H1 (cell line): ENCODE data around the gene DBX1. TPM values are rescaled to one million over a fixed set of nuclear protein-coding genes. Genes with fewer than 3 reads are reported as not detected.

Source experiments
- CTCF ChIA-PET: fragments of 300-600 bp; sonication (Branson Sonifier 250); formaldehyde crosslinking; loops from one replicate; lab custom pipeline; 2021; ENCODE audit not compliant: partially characterized antibody; lab: Charles Lee
- POLR2A ChIA-PET: fragments of 300-600 bp; sonication (Branson Sonifier 250); formaldehyde crosslinking; loops from one replicate; lab custom pipeline; 2021; ENCODE audit warnings: inconsistent platforms; ENCODE audit not compliant: partially characterized antibody; lab: Charles Lee
- DNase-seq, 2 experiments: peaks; one replicate each; pipeline versions ENCODE4 v3.0.0 to v3.0.0-alpha.2; 2010 to 2022; ENCODE audit warnings: low spot score in 2 of 2, low read depth in 1 of 2, mixed read lengths in 1 of 2
- FAIRE-seq: peaks from 2 replicates; lab custom pipeline; 2011; peaks lifted over from hg19 to GRCh38; lab: Jason Lieb, UNC
- H2AFZ ChIP-seq: 2 replicates; pipeline ENCODE4 v1.8.1; 2012; ENCODE audit warnings: low read length, inconsistent platforms
- H2AK5ac ChIP-seq: 2 replicates; pipeline ENCODE4 v1.6.1; 2013; ENCODE audit warnings: low read depth, low read length
- H2BK120ac ChIP-seq: replicated peaks from 2 replicates; pipeline ENCODE3; 2013; ENCODE audit warnings: low read depth, low read length, inconsistent platforms
- H2BK12ac ChIP-seq: 2 replicates; pipeline ENCODE4 v1.6.1; 2013; ENCODE audit warnings: low read depth, low read length
- H2BK15ac ChIP-seq: 2 replicates; pipeline ENCODE4 v1.6.1; 2013; ENCODE audit warnings: low read length
- H2BK20ac ChIP-seq: 2 replicates; pipeline ENCODE4 v1.6.1; 2013; ENCODE audit warnings: low read length
- H2BK5ac ChIP-seq: 2 replicates; pipeline ENCODE4 v1.6.1; 2013; ENCODE audit warnings: low read depth, low read length
- H3K14ac ChIP-seq: 2 replicates; pipeline ENCODE4 v1.6.1; 2013; ENCODE audit warnings: inconsistent platforms; ENCODE audit not compliant: insufficient read length
- H3K18ac ChIP-seq: 2 replicates; pipeline ENCODE4 v1.6.1; 2013; ENCODE audit warnings: low read length; ENCODE audit errors: extremely low read depth
- H3K23ac ChIP-seq: 2 replicates; pipeline ENCODE4 v1.6.1; 2013; ENCODE audit warnings: inconsistent platforms; ENCODE audit not compliant: insufficient read length
- H3K23me2 ChIP-seq: 2 replicates; pipeline ENCODE4 v1.6.1; 2013; ENCODE audit warnings: low read depth, low read length
- H3K27ac ChIP-seq: 2 replicates; pipeline ENCODE4 v1.6.1; 2011; ENCODE audit warnings: low read depth, low read length, inconsistent platforms
- H3K27me3 ChIP-seq, 4 experiments: replicated peaks in 1 of 4; 1 replicate in 1 of 4; 2 replicates in 3 of 4; pipeline versions ENCODE4 v1.6.1 to v1.8.1; 2011 to 2013; ENCODE audit warnings: low read length in 3 of 4, mild to moderate bottlenecking in 3 of 4, inconsistent platforms in 2 of 4, mixed read lengths in 2 of 4, moderate library complexity in 1 of 4; ENCODE audit not compliant: control insufficient read depth in 3 of 4, insufficient read depth in 3 of 4; ENCODE audit errors: extremely low read depth in 1 of 4
- H3K36me3 ChIP-seq, 4 experiments: 2 replicates each; pipeline versions ENCODE4 v1.6.1 to v1.8.1; 2011 to 2013; ENCODE audit warnings: mild to moderate bottlenecking in 4 of 4, low read length in 3 of 4, moderate library complexity in 2 of 4, control low read depth in 1 of 4, inconsistent platforms in 1 of 4; ENCODE audit not compliant: insufficient read depth in 4 of 4, control insufficient read depth in 2 of 4
- H3K4ac ChIP-seq: replicated peaks from 2 replicates; pipeline ENCODE3; 2013; ENCODE audit warnings: low read length, low read depth, mixed read lengths, inconsistent platforms; ENCODE audit not compliant: insufficient read length
- H3K4me1 ChIP-seq, 4 experiments: replicated peaks in 1 of 4; 1 replicate in 1 of 4; 2 replicates in 3 of 4; pipeline versions ENCODE4 v1.6.1 to v1.8.1; 2011 to 2013; ENCODE audit warnings: low read length in 3 of 4, inconsistent platforms in 2 of 4, mixed read lengths in 1 of 4; ENCODE audit not compliant: insufficient read depth in 4 of 4, control insufficient read depth in 3 of 4
- H3K4me2 ChIP-seq, 2 experiments: 2 replicates each; pipeline versions ENCODE4 v1.6.1 to v1.8.1; 2011 to 2013; ENCODE audit warnings: low read depth in 2 of 2, low read length in 2 of 2, control low read depth in 1 of 2, inconsistent platforms in 1 of 2, mild to moderate bottlenecking in 1 of 2; ENCODE audit not compliant: insufficient read depth in 1 of 2
- H3K4me3 ChIP-seq, 4 experiments: fragments of 200-600, 300-600 bp in 1 of 4; sonication (generic), shearing (Covaris generic), sonication (Bioruptor Twin) in 1 of 4; 2 replicates each; pipeline versions ENCODE4 v1.5.1 to v1.8.1; 2011 to 2016; ENCODE audit warnings: low read length in 4 of 4, low read depth in 3 of 4, control low read depth in 2 of 4, inconsistent platforms in 2 of 4, mild to moderate bottlenecking in 2 of 4, mixed read lengths in 1 of 4, moderate library complexity in 1 of 4; ENCODE audit not compliant: insufficient read depth in 2 of 4; ENCODE audit errors: extremely low read depth in 1 of 4
- H3K56ac ChIP-seq: replicated peaks from 2 replicates; pipeline ENCODE3; 2013; ENCODE audit warnings: low read depth, mild to moderate bottlenecking, mixed read lengths, low read length, inconsistent platforms; ENCODE audit not compliant: insufficient read length
- H3K79me1 ChIP-seq: 2 replicates; pipeline ENCODE4 v1.6.1; 2013; ENCODE audit warnings: low read depth, low read length, control low read depth
- H3K79me2 ChIP-seq, 2 experiments: 2 replicates each; pipeline versions ENCODE4 v1.6.1 to v1.8.1; 2012 to 2013; ENCODE audit warnings: low read length in 2 of 2, mild to moderate bottlenecking in 2 of 2, inconsistent platforms in 1 of 2; ENCODE audit not compliant: insufficient read depth in 2 of 2, control insufficient read depth in 1 of 2
- H3K9ac ChIP-seq, 4 experiments: replicated peaks in 1 of 4; 1 replicate in 1 of 4; 2 replicates in 3 of 4; pipeline versions ENCODE4 v1.6.1 to v1.8.1; 2011 to 2013; ENCODE audit warnings: low read depth in 3 of 4, low read length in 3 of 4, control low read depth in 2 of 4, mild to moderate bottlenecking in 2 of 4, moderate library complexity in 2 of 4, inconsistent platforms in 1 of 4; ENCODE audit errors: extremely low read depth in 1 of 4
- H3K9me3 ChIP-seq, 2 experiments: 2 replicates each; pipeline versions ENCODE4 v1.6.1 to v1.8.1; 2012 to 2013; ENCODE audit warnings: mild to moderate bottlenecking in 2 of 2, moderate library complexity in 2 of 2, control low read depth in 1 of 2, inconsistent platforms in 1 of 2, low read depth in 1 of 2, low read length in 1 of 2, mixed read lengths in 1 of 2; ENCODE audit not compliant: insufficient read depth in 2 of 2
- H4K20me1 ChIP-seq, 2 experiments: replicated peaks in 1 of 2; 2 replicates each; pipeline versions ENCODE3 to v1.8.1; 2011 to 2013; ENCODE audit warnings: inconsistent platforms in 2 of 2, low read length in 2 of 2, mild to moderate bottlenecking in 1 of 2; ENCODE audit not compliant: insufficient read depth in 2 of 2, control insufficient read depth in 1 of 2
- H4K5ac ChIP-seq: 2 replicates; pipeline ENCODE4 v1.6.1; 2013; ENCODE audit warnings: low read length, low read depth, mixed read lengths, inconsistent platforms; ENCODE audit not compliant: insufficient read length
- H4K8ac ChIP-seq: 2 replicates; pipeline ENCODE4 v1.8.0; 2013; ENCODE audit warnings: mild to moderate bottlenecking, moderate library complexity, low read length, inconsistent platforms; ENCODE audit not compliant: insufficient read depth; ENCODE audit errors: extremely low read depth
- H4K91ac ChIP-seq: replicated peaks from 2 replicates; pipeline ENCODE3; 2013; ENCODE audit warnings: low read length, mixed read lengths, inconsistent platforms; ENCODE audit not compliant: insufficient read length
- KDM1A ChIP-seq: fragments of 200-600, 300-600 bp; sonication (generic); IDR thresholded peaks from 2 replicates; pipeline ENCODE4 v1.7.1; 2016; ENCODE audit warnings: mild to moderate bottlenecking, low read length, borderline replicate concordance
- NANOG ChIP-seq: IDR thresholded peaks from 2 replicates; pipeline ENCODE4 v1.6.1; 2011; ENCODE audit warnings: low read length, low read depth, mild to moderate bottlenecking, inconsistent platforms; ENCODE audit not compliant: insufficient read depth, poor library complexity, severe bottlenecking
- WGBS, 2 experiments: shearing (Covaris generic) in 1 of 2; methylation state at CpG; one replicate each; pipeline versions ENCODE4 v1.1.6 to v1.1.7; 2013 to 2015; ENCODE audit warnings: low lambda C conversion rate in 2 of 2, mixed read lengths in 2 of 2, inconsistent platforms in 1 of 2, low coverage in 1 of 2, missing lambda C conversion rate in 1 of 2; ENCODE audit not compliant: insufficient replicate concordance in 2 of 2, insufficient coverage in 1 of 2, insufficient read length in 1 of 2; ENCODE audit errors: extremely low coverage in 1 of 2, missing lambda C conversion rate in 1 of 2; 5-methylcytosine and 5-hydroxymethylcytosine counted together
- polyA plus RNA-seq, 7 experiments: library from polyadenylated mRNA; depleted of rRNA in 3 of 7; stranded (reverse) in 5 of 7; unstranded in 2 of 7; fragments of >200 nt in 5 of 7; fragments of 200-250 nt in 2 of 7; gene quantifications; 1 replicate in 5 of 7; 2 replicates in 1 of 7; 4 replicates in 1 of 7; pipeline versions ENCODE4 v1.2.1 to v1.2.3, GENCODE V29; 2011 to 2013; ENCODE audit warnings: missing spikeins in 2 of 7, mixed read lengths in 2 of 7
- total RNA-seq: library from RNA; stranded (reverse); fragmentation: NEBNext Ultra II Directional; extraction: Animal tissue kit (Norgen Biotek cat#: 25700); gene quantifications from 2 replicates; pipeline ENCODE4 v1.2.1, GENCODE V29; 2021

The DBX1 gene
- total and polyA plus RNA-seq, 2 of the 8 experiments (the other 6 are each of a cell fraction or from before 2014, with no cell fraction given) = not detected

- no peak overlapping the region for H2AFZ ChIP-seq
- no peak overlapping the region for H3K23ac ChIP-seq
- FAIRE-seq (no peak), DNase-seq (no peak)
- no peaks in the 10 kb centered on the region; a peak in 1 of 7 replicates for H3K4me1 ChIP-seq
- no peaks in the 10 kb centered on the region for H3K9me3 ChIP-seq
- H3K27ac ChIP-seq = no peak overlapping the region
- no peak overlapping the region for H3K9ac ChIP-seq
- H2BK20ac ChIP-seq = no peak overlapping the region
- H3K36me3 ChIP-seq = no peaks in the 10 kb centered on the region
- no peak for TF ChIP-seq NANOG
- no peak for TF ChIP-seq KDM1A
- H4K91ac ChIP-seq = no peak overlapping the region
- no peak overlapping the region for H3K4me3 ChIP-seq
- H3K4ac ChIP-seq = no peak overlapping the region
- H2BK5ac ChIP-seq = no peak overlapping the region
- no peak overlapping the region for H2BK12ac ChIP-seq
- ChIA-PET POLR2A (no interaction called here), CTCF (interaction anchor here (0.8 to 2.2 kb wide), 5 partner anchors 10 to 91 kb away, joined by 3 to 8 read pairs (median 3); no protein-coding TSS in a partner anchor)
- H3K4me2 ChIP-seq = no peak overlapping the region
- no peaks in the 10 kb centered on the region for H3K79me1 ChIP-seq
- H4K5ac ChIP-seq = no peak overlapping the region
- H4K20me1 ChIP-seq = no peaks in the 10 kb centered on the region
- 0 out of 2 replicates have a peak, but pooled peaks cover 2% of the 10 kb centered on the region for H3K23me2 ChIP-seq
- H3K56ac ChIP-seq = no peak overlapping the region
- WGBS, 2 experiments = 96% methylated on average over 2 of the region's 2 CpGs; no CpG with 5 or more reads in 1 of the 2 experiments
- no peak overlapping the region for H2BK15ac ChIP-seq
- H3K27me3 ChIP-seq = peaks cover 3 to 32% (median 16%) of the 10 kb centered on the region in 4 experiments
- H3K79me2 ChIP-seq = no peaks in the 10 kb centered on the region
- H4K8ac ChIP-seq = no peak overlapping the region
- H3K14ac ChIP-seq = no peak overlapping the region
- H2BK120ac ChIP-seq = no peak overlapping the region
- H3K18ac ChIP-seq = no peak overlapping the region
- no peak overlapping the region for H2AK5ac ChIP-seq
Measured at GRCh38 chr11:20192151-20192550, 31.9 kb upstream of the DBX1 start.
